ENCODE results near the gene TMPRSS3. TPM values are rescaled to one million over a fixed set of nuclear protein-coding genes. Genes with fewer than 3 reads are reported as not detected.

Gene TMPRSS3
- total RNA-seq, 2 experiments from 2014 or later: 7.4 to 8.9 TPM

DNA sequence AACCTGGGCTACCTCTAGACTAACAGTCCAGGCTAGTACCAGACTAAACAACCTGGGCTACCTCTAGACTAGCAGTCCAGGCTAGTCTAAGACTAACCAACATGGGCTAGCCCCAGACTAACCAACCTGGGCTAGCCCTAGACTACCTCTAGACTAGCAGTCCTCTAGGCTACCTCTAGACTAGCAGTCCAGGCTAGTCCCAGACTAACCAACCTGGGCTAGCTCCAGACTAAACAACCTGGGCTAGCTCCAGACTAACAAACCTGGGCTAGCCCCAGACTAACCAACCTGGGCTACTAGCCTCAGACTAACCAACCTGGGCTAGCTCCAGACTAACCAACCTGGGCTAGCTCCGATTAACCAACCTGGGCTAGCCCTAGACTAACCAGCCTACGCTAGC is 47.1 kb downstream of the TMPRSS3 start:
- DNase-seq: no peak
- H3K4me3 Mint-ChIP-seq: no peak overlapping the region
- peaks cover 5% of the 10 kb centered on the region for H3K9me3 Mint-ChIP-seq
- ChIA-PET CTCF (interaction anchor here (1.2 kb wide), 1 partner anchor 34 kb away, joined by 3 read pairs; no protein-coding TSS in a partner anchor), POLR2A (no interaction called here)
- H3K36me3 Mint-ChIP-seq (ENCODE audit: low read depth): no peaks in the 10 kb centered on the region
- no peak overlapping the region for H3K27ac Mint-ChIP-seq
- no peaks in the 10 kb centered on the region for H3K4me1 Mint-ChIP-seq
- no peaks in the 10 kb centered on the region for H3K27me3 Mint-ChIP-seq

- H3K9me3 Mint-ChIP-seq: no peaks in the 10 kb centered on the region
- CTCF ChIA-PET: no interaction called here
Observed at GRCh38 chr21:42347601-42348327, 48.1 kb downstream of the TMPRSS3 start.

GRCh38 chr21:42346866-42347600 is 48.8 kb downstream of the TMPRSS3 start:
- no peaks in the 10 kb centered on the region for H3K9me3 Mint-ChIP-seq
- no peaks in the 10 kb centered on the region for H3K4me1 Mint-ChIP-seq
- H3K27me3 Mint-ChIP-seq: no peaks in the 10 kb centered on the region
- no peaks in the 10 kb centered on the region for H3K36me3 Mint-ChIP-seq (ENCODE audit: low read depth)
- H3K27ac Mint-ChIP-seq: no peak overlapping the region
- CTCF ChIA-PET: interaction anchor here (1.6 kb wide), 1 partner anchor 57 kb away, joined by 3 read pairs; the partner anchor contains the start of gene UBASH3A
- no peak overlapping the region for H3K4me3 Mint-ChIP-seq
- DNase-seq: no peak
- POLR2A ChIA-PET: no interaction called here

More at GRCh38 chr21:42347601-42348327, 48.1 kb downstream of the TMPRSS3 start:
- Mint-ChIP-seq H3K27me3 (no peaks in the 10 kb centered on the region), H3K36me3 (ENCODE audit: low read depth) (no peaks in the 10 kb centered on the region), H3K27ac (no peak overlapping the region), H3K4me3 (no peak overlapping the region), H3K4me1 (no peaks in the 10 kb centered on the region)
- DNase-seq: no peak
- POLR2A ChIA-PET: no interaction called here

- H3K27ac Mint-ChIP-seq: no peak overlapping the region
- POLR2A ChIA-PET: no interaction called here
- H3K36me3 Mint-ChIP-seq (ENCODE audit: low read depth): no peaks in the 10 kb centered on the region
- no peaks in the 10 kb centered on the region for H3K4me1 Mint-ChIP-seq
- H3K27me3 Mint-ChIP-seq: no peaks in the 10 kb centered on the region
- no peak for DNase-seq
- no peak overlapping the region for H3K4me3 Mint-ChIP-seq
- CTCF ChIA-PET: interaction anchor here (1.6 kb wide), 1 partner anchor 58 kb away, joined by 3 read pairs; the partner anchor contains the start of gene UBASH3A
- H3K9me3 Mint-ChIP-seq: no peaks in the 10 kb centered on the region
Observed at GRCh38 chr21:42346441-42346840, 49.4 kb downstream of the TMPRSS3 start.

- ChIA-PET CTCF (no interaction called here), POLR2A (no interaction called here)
- no peak overlapping the region for H3K4me3 Mint-ChIP-seq
- H3K4me1 Mint-ChIP-seq: no peaks in the 10 kb centered on the region
- H3K36me3 Mint-ChIP-seq (ENCODE audit: low read depth): no peaks in the 10 kb centered on the region
- DNase-seq: no peak
- no peaks in the 10 kb centered on the region for H3K27me3 Mint-ChIP-seq
- H3K9me3 Mint-ChIP-seq: no peaks in the 10 kb centered on the region
- H3K27ac Mint-ChIP-seq: no peak overlapping the region
Observed at GRCh38 chr21:42344631-42345030, 51.2 kb downstream of the TMPRSS3 start.

GRCh38 chr21:42343963-42344510 is 51.8 kb downstream of the TMPRSS3 start:
- no peaks in the 10 kb centered on the region for H3K27me3 Mint-ChIP-seq
- H3K9me3 Mint-ChIP-seq: no peaks in the 10 kb centered on the region
- no peak overlapping the region for H3K4me3 Mint-ChIP-seq
- no peak overlapping the region for H3K27ac Mint-ChIP-seq
- CTCF ChIA-PET: no interaction called here
- no peaks in the 10 kb centered on the region for H3K36me3 Mint-ChIP-seq (ENCODE audit: low read depth)
- POLR2A ChIA-PET: no interaction called here
- no peak for DNase-seq
- H3K4me1 Mint-ChIP-seq: no peaks in the 10 kb centered on the region

DNA sequence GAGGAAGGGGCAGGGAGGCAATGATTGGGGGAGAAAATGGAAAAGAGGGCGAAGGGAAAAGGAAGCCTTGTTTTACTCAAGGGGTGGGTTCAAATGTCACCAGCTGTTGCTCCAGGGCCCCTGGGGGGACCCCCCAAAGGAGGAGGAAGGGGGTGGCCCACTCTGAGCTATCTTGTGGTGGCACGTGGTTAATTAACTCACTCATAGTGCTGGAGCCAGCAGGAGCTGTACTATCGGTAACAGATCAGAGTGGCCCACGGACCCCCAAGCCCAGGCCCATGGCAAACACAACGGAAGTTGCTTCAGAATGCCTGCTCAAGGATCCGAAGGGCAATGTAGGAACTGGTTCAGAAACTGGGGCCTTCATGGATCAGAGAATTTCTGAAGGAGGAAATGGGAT is 52.3 kb downstream of the TMPRSS3 start:
- no peak overlapping the region for H3K27ac Mint-ChIP-seq
- no peak for DNase-seq
- H3K4me3 Mint-ChIP-seq: no peak overlapping the region
- H3K36me3 Mint-ChIP-seq (ENCODE audit: low read depth): no peaks in the 10 kb centered on the region
- H3K9me3 Mint-ChIP-seq: no peaks in the 10 kb centered on the region
- H3K4me1 Mint-ChIP-seq: peaks cover 2% of the 10 kb centered on the region
- POLR2A ChIA-PET: no interaction called here
- no peaks in the 10 kb centered on the region for H3K27me3 Mint-ChIP-seq
- CTCF ChIA-PET: no interaction called here

DNA sequence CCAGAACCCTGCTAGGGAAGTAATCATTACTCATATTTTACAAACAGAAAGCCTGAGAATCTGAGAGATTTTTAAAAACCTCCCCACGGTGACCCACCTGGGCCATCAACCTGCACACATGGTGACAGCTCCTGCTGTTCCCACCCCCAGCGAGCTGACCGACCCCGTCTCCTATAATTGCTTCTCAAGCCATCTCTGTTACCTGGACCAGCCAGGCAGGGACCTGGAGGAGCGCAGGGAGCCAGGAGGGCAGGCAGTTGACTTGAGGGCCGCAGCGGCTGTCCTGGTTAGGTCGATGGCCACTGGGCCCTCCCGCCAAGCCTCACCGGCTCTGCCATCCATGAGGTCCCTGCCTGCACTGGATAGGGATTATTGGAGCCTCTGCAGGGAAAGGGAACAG is 52.8 kb downstream of the TMPRSS3 start:
- no peak overlapping the region for H3K27ac Mint-ChIP-seq
- DNase-seq: no peak
- H3K36me3 Mint-ChIP-seq (ENCODE audit: low read depth): no peaks in the 10 kb centered on the region
- H3K9me3 Mint-ChIP-seq: no peaks in the 10 kb centered on the region
- POLR2A ChIA-PET: interaction anchor here (0.6 kb wide), 1 partner anchor 172 kb away, joined by 3 read pairs; no protein-coding TSS in a partner anchor
- no peak overlapping the region for H3K4me3 Mint-ChIP-seq
- CTCF ChIA-PET: interaction anchor here (1.0 to 1.1 kb wide), 2 partner anchors 10 to 107 kb away, joined by 3 read pairs; no protein-coding TSS in a partner anchor
- H3K4me1 Mint-ChIP-seq: peaks cover 5% of the 10 kb centered on the region
- H3K27me3 Mint-ChIP-seq: no peaks in the 10 kb centered on the region

DNA sequence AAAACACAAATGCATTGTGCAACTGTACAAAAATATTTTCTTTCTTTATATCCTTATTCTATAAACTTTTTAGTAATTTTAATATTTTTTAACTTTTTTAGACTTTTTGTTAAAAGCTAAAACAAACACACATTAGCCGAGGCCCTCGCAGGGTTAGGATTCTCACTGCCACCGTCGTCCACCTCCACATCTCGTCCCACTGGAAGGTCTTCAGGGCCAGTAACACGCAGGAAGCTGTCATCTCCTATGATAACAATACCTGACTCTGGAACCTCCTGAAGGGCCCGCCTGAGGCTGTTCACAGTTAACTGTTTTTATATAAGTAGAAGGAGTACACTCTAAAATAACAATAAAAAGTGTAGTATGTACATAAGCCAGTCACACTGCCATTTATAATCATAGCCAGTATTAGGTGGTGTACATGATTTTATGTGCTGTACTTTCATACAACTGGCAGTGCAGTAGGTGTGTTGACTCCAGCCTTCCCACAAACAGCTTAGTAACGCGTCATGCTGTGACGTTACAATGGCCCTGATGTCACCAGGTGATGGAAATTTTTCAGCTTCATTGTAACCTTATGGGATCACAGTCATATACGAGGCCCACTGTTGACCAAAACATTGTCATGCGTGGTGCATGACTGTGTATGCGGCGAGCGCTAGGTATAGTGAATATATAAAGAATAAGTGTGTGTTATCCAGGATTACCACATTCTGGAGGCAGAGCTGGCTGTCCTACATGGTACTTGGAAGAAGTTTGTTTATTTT is 53.9 kb downstream of the TMPRSS3 start:
- H3K4me3 Mint-ChIP-seq: no peak overlapping the region

GRCh38 chr21:42340187-42341050 is 55.4 kb downstream of the TMPRSS3 start:
- H3K4me1 Mint-ChIP-seq: peaks cover 12% of the 10 kb centered on the region
- H3K27me3 Mint-ChIP-seq: peaks cover 16% of the 10 kb centered on the region
- ChIA-PET CTCF (interaction anchor here (0.6 to 1.3 kb wide), 4 partner anchors 41 to 529 kb away, joined by 3 read pairs; no protein-coding TSS in a partner anchor), POLR2A (no interaction called here)
- H3K9me3 Mint-ChIP-seq: no peaks in the 10 kb centered on the region
- no peaks in the 10 kb centered on the region for H3K36me3 Mint-ChIP-seq (ENCODE audit: low read depth)
- DNase-seq: no peak
- H3K4me3 Mint-ChIP-seq: no peak overlapping the region
- H3K27ac Mint-ChIP-seq: no peak overlapping the region

More for the DNA sequence above, 53.9 kb downstream of the TMPRSS3 start:
- Mint-ChIP-seq H3K36me3 (ENCODE audit: low read depth) (no peaks in the 10 kb centered on the region), H3K4me1 (peaks cover 12% of the 10 kb centered on the region), H3K9me3 (no peaks in the 10 kb centered on the region), H3K27me3 (peaks cover 7% of the 10 kb centered on the region), H3K27ac (no peak overlapping the region)
- no peak for DNase-seq
- CTCF ChIA-PET: interaction anchor here (0.6 to 1.1 kb wide), 5 partner anchors 11 to 109 kb away, joined by 3 read pairs; no protein-coding TSS in a partner anchor
- POLR2A ChIA-PET: no interaction called here

GRCh38 chr21:42338729-42339715 is 56.8 kb downstream of the TMPRSS3 start:
- no peaks in the 10 kb centered on the region for H3K36me3 Mint-ChIP-seq (ENCODE audit: low read depth)
- H3K27me3 Mint-ChIP-seq: peaks cover 16% of the 10 kb centered on the region
- H3K4me3 Mint-ChIP-seq: no peak overlapping the region
- POLR2A ChIA-PET: interaction anchor here (0.7 kb wide), 1 partner anchor 65 kb away, joined by 3 read pairs; the partner anchor contains the start of gene UBASH3A
- CTCF ChIA-PET: interaction anchor here (0.7 to 1.7 kb wide), 11 partner anchors 11 to 198 kb away, joined by 3 to 5 read pairs (median 3); partner anchors contain the start of gene UBASH3A
- DNase-seq: no peak
- H3K27ac Mint-ChIP-seq: no peak overlapping the region
- H3K4me1 Mint-ChIP-seq: peaks cover 12% of the 10 kb centered on the region
- no peaks in the 10 kb centered on the region for H3K9me3 Mint-ChIP-seq
